Ectodermal cell (in vitro differentiated cells): Measurements from ENCODE around the gene RECQL5.
A peak's percentile ranks its signal among the peaks of the same experiment; 100 is the strongest.

ENCODE experiments used
- H3K27ac ChIP-seq: 2 replicates; pipeline ENCODE4 v1.7.0; 2013; ENCODE audit warnings: mild to moderate bottlenecking, low read depth, low read length; ENCODE audit not compliant: insufficient read depth, poor library complexity, severe bottlenecking
- H3K27me3 ChIP-seq: 2 replicates; pipeline ENCODE4 v1.7.0; 2013; ENCODE audit warnings: mild to moderate bottlenecking, low read length; ENCODE audit not compliant: insufficient read depth, control insufficient read depth, poor library complexity, severe bottlenecking
- H3K36me3 ChIP-seq: one replicate; pipeline ENCODE4 v1.7.0; 2013; ENCODE audit warnings: low read length; ENCODE audit not compliant: control insufficient read depth, insufficient read depth
- H3K4me1 ChIP-seq: one replicate; pipeline ENCODE4 v1.7.0; 2013; ENCODE audit warnings: low read length; ENCODE audit not compliant: control insufficient read depth, insufficient read depth
- H3K4me3 ChIP-seq: 2 replicates; pipeline ENCODE4 v1.7.0; 2013; ENCODE audit warnings: low read depth, low read length, control low read depth; ENCODE audit not compliant: insufficient read depth
- H3K9me3 ChIP-seq: 2 replicates; pipeline ENCODE4 v1.7.0; 2013; ENCODE audit warnings: mild to moderate bottlenecking, low read length, moderate library complexity; ENCODE audit not compliant: control insufficient read depth
- WGBS, 2 experiments: methylation state at CpG; one replicate each; pipeline ENCODE4 v1.1.7; 2013; ENCODE audit warnings: missing lambda C conversion rate in 2 of 2; 5-methylcytosine and 5-hydroxymethylcytosine counted together

RECQL5 gene

DNA sequence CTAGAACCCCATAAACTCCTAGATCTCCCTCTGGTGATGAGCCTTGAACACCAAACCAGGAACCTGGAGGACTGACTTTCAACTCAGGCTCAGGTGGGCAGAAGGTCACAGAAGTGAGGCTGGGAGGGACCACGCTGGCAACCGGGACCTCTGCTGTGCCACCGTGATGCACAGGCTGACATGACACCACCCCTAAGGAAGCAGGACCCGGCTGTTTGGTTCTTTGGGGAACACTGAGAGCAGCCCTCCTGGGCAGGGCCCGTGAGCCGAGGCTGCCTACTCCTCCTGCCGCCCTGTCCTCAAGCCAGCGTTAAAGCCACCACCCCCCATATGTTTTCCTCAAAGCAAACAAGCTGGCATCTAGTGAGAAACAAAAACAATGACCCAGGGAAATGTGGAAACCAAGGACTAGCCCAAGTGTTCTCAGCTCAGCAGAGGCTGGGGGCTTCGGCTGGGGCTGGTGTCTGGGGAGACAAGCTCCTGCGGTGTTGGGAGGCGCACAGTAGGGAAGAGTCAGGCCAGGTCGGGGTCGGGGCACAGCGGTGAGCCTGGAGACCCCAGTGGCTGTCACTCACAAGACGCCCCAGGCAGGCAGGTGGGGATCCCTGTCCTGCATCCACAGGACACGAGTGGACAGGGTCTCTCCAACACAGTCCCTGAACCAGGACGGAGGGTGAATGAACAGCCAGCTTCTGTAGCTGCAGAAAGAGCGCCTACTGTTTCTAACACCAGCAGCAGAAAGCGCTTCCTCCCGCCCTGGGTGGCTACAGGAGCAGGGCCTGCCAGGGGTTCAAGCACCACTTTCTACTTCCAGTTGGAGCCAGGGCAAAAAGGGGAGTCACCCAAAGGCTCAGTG is 32.0 kb downstream of the RECQL5 start:
- Histone ChIP-seq H3K27ac (no peak overlapping the region), H3K36me3 (no peaks in the 10 kb centered on the region), H3K9me3 (no peaks in the 10 kb centered on the region), H3K4me1 (peaks cover 38% of the 10 kb centered on the region), H3K4me3 (no peak overlapping the region), H3K27me3 (no peaks in the 10 kb centered on the region)
- WGBS, 2 experiments, result 83% methylated on average over 20 of the region's 20 CpGs

DNA sequence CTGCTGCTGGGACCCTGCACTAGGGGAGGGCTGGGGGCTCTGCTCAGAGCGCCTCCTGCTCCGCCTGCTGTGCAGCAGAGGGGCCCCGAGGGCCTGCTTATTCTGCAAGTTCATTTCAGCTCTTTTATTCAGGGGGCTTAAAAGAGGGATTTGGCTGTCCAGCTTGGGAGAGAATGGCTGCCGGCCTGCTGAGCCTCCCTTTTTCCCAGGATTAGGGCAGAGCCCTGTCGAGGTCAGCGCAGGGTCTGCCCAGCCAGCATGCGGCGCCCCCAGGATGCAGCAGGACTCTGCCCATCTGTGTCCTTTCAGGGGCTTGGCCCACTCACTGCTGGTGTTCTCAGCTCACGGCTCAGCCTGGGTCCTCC is 32.6 kb downstream of the RECQL5 start:
- H3K27me3 ChIP-seq, result no peaks in the 10 kb centered on the region
- H3K27ac ChIP-seq, result peak overlapping the region; percentile 79
- peak overlapping the region; percentile 16 for H3K4me3 ChIP-seq
- H3K36me3 ChIP-seq, result no peaks in the 10 kb centered on the region
- no peaks in the 10 kb centered on the region for H3K9me3 ChIP-seq
- peaks cover 38% of the 10 kb centered on the region for H3K4me1 ChIP-seq
- WGBS, 2 experiments, result 41 to 45% methylated on average over 9 of the region's 9 CpGs

DNA sequence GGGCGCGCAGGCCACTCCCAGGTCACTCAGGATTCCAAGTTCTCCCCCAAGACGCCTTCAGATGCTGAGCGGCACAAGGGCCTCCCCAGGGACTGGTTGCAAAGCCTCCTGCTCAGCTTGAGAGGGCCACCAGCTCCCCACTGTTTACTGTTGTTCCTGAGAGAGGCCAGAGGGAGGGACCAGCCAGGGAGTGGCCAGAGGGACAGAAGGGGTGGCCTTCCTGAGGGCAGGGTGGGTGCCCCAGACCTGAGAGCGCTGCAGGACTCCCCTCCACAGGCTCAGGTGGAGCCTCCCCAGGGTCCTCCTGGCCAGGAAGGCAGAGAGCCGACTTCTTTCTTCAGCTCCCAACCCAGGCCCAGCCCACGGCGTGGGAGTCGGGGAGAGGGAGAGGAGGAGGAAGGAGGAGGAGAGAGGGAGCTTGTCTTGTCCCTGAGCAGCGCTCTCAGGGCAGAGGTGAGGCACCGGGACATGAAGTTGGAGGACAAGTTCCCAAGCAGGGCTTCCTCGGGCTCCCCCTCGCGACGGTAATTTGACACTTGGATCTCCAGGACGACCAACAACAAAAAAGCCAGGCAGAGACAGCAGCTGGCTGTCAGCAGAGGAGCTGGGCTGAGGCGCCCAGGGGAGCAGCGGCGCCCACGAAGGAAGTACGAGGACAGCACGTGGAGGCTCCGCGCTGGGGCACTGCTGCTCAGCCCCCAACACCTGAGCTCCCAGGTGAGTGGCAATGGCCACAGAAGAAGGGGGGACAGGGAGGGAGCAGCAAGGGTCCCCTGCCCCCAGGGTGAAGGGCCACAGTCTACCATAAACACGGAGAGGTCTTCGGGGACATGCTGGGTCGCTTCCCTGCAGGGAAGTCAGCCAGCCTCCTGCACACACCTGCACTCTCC is 33.2 kb downstream of the RECQL5 start:
- 18% methylated on average over 27 of the region's 27 CpGs for whole genome bisulfite sequencing, 2 experiments
- Histone ChIP-seq H3K27me3 (no peaks in the 10 kb centered on the region), H3K36me3 (no peaks in the 10 kb centered on the region), H3K9me3 (no peaks in the 10 kb centered on the region), H3K4me3 (peak overlapping the region; percentile 16), H3K27ac (peak overlapping the region; percentile 79), H3K4me1 (peaks cover 38% of the 10 kb centered on the region)

DNA sequence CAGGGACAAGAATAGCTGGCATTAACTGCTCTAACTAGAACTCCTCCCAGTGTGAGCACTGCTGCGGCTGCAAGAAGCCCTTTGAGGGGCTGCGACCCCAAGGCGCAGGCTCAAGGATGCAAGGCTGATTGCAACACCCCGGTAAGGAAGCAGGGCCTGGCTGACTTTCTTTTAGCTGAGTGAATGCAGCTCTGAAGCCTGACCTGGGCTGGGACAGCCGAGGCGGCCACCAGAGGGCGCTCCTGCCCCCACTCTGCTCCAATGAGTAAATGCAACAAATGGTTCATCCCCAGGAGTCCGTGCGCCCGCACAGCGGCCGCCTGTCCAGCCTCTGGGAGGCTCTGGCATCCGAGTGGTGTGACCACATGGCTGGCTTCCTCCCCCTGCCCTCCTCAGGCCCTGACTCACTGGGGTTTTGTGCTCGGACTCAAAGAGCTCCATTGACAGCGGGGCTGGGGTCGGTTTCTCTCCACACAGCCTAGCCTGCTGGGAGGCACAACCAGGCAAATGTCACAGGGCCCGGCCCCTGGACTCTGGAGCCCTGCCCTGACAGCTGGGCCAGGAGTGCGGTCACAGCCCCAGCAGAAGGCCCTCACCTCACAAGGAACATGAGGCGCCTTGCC is 34.0 kb downstream of the RECQL5 start, which contains the start of gene SMIM5:
TSS of gene SMIM5 (plus strand) at position 572 of the 623 bp plus-strand sequence. CDS start 6,768 bp downstream, outside the sequence.
- no peaks in the 10 kb centered on the region for H3K36me3 ChIP-seq
- H3K9me3 ChIP-seq, result no peaks in the 10 kb centered on the region
- WGBS, 2 experiments, result 21 to 24% methylated on average over 19 of the region's 19 CpGs
- peak within 1 kb of the TSS; percentile 79 for H3K27ac ChIP-seq
- peak within 1 kb of the TSS; percentile 16 for H3K4me3 ChIP-seq
- H3K4me1 ChIP-seq, result peaks cover 38% of the 10 kb centered on the region
- H3K27me3 ChIP-seq, result no peaks in the 10 kb centered on the region

DNA sequence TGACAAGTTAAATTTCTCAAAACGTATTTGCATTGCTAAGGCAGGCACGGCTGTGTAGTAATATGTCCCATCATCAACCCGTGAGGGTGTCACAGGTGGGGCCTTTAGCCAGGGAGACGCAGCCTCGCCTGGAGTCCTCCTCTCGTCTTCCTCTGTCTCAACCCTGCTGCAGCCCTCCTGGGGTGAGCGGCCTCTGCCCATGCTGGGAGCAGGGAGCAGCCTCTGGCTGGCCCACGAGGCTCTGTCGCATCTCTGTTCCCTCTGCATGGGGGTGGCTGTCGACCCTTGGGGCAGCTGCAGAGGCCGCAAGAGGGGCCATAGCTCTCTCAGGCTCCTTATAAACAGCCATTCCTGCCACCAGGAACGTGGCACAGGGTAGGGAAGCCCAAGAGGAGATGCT is 34.5 kb downstream of the RECQL5 start:
- Histone ChIP-seq H3K27ac (no peak overlapping the region), H3K9me3 (no peaks in the 10 kb centered on the region), H3K27me3 (no peaks in the 10 kb centered on the region), H3K4me1 (peaks cover 38% of the 10 kb centered on the region), H3K36me3 (no peaks in the 10 kb centered on the region), H3K4me3 (no peak overlapping the region)
- 81 to 85% methylated on average over 12 of the region's 12 CpGs for WGBS, 2 experiments

DNA sequence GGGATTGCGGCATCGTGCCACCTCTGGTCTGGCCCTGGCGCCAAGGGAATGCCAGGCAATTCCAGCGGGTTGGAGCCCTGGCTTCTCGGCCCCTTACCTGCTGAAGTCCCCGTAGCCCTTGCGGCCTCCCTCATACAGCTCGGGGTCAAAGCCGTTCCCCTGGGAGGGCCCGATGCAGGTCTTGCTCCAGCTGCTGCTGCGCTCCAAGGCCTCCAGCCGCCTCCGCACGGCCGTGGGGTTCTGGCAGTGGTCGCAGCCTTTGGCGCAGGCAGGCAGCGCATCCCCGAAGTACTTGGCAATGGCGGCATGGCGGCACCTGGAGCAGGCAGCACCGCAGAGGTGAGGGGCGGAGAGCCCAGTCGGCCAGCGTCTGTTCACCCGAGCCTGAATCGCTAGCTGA is 35.6 kb downstream of the RECQL5 start:
- WGBS, 2 experiments, result 95% methylated on average over 27 of the region's 27 CpGs
- Histone ChIP-seq H3K27me3 (no peaks in the 10 kb centered on the region), H3K27ac (no peak overlapping the region)

DNA sequence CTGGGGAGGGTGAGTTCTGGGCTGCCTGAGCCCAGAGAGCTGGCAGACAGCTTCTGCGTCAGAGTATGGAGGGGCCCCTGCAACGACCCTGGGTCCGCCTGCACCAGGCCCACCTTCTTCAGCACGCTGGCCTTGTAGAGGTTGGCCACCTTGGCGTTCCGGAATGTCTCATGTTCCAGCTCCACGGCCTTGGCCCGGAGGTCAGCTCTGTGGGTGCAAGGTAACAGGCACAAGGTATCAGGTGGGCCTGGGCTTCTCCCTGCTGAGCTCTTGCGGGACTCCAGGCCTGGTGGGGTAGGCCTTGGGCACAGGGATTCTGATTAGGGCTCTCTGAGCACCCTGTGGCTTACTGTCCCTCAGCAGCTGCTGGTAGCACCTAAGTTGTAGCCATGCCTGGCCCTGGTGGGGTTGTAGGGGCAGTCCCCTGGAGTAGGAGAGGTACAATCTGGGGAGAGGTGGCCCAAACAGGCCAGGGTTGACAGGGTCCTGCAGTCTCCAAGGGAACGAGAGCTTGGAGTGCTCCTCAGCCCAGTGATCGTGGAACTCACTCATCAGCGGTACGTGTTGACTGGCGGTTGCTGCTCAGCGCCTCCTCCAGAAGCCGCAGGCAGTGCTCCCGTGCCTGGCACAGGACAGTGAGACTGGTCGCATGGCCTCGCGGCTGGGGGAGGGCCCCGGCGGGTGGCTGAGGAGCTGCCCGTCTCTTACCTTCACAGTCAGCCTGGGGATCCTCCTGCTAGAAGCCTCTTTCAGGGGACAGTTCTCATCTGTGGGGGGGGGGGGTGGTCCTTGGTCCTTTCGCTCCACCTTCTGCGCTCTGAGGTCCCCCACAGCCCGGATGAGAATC is 36.7 kb downstream of the RECQL5 start:
- Histone ChIP-seq H3K36me3 (no peaks in the 10 kb centered on the region), H3K4me1 (peaks cover 30% of the 10 kb centered on the region), H3K4me3 (no peak overlapping the region), H3K9me3 (no peaks in the 10 kb centered on the region), H3K27me3 (no peaks in the 10 kb centered on the region), H3K27ac (no peak overlapping the region)
- WGBS, 2 experiments, result 90 to 91% methylated on average over 25 to 26 of the region's 26 CpGs

More for the DNA sequence above, 35.6 kb downstream of the RECQL5 start:
- H3K4me1 ChIP-seq, result peaks cover 38% of the 10 kb centered on the region
- no peak overlapping the region for H3K4me3 ChIP-seq
- no peaks in the 10 kb centered on the region for H3K9me3 ChIP-seq
- H3K36me3 ChIP-seq, result no peaks in the 10 kb centered on the region

DNA sequence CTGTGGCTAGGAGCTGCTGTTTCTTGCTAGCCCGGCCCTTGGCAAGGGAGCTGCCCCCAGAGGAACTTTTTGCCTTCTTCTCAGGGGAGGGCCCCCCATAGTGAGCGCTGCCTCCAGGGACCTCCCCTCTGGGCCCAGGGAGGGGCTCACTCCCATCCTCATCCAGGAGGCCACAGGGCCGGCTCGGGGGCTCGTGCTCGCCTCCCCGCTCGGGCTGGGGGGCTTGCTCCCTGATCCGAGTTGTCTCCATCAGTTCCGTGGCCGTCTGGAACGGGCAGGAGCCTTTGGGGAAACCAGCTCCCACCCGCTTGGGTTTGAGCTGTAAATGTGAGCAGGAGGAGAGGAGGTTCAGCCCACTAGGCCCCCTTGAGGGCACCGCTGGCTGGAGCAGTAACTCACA is 37.8 kb downstream of the RECQL5 start:
- Histone ChIP-seq H3K27ac (no peak overlapping the region), H3K36me3 (no peaks in the 10 kb centered on the region), H3K27me3 (no peaks in the 10 kb centered on the region), H3K9me3 (no peaks in the 10 kb centered on the region), H3K4me1 (peaks cover 19% of the 10 kb centered on the region), H3K4me3 (no peak overlapping the region)
- 88 to 89% methylated on average over 14 of the region's 14 CpGs for WGBS, 2 experiments

DNA sequence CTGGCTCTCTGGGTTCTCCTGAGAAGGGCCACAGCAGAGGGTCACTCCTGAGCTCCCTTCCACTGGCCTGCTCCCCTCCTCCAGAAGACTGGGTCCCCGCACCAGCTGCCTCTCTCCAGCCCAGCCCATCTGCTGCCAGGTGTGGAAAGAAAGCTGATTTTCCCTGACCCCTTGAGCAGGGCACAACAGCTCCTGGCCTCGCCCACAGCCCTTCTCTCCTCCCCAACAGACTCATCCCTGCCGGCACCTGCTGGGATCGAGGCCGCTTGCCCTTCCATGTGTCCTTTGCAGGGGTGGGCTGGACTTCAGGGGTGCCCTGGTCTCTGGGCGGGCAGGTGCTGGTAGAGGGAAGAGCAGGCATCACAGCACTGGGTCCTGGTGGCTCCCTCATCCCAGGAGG is 38.5 kb downstream of the RECQL5 start:
- H3K27ac ChIP-seq, result no peak overlapping the region
- WGBS, 2 experiments, result 86 to 92% methylated on average over 6 of the region's 6 CpGs
- peaks cover 11% of the 10 kb centered on the region for H3K4me1 ChIP-seq

More for the DNA sequence above, 38.5 kb downstream of the RECQL5 start:
- Histone ChIP-seq H3K27me3 (no peaks in the 10 kb centered on the region), H3K36me3 (no peaks in the 10 kb centered on the region), H3K4me3 (no peak overlapping the region), H3K9me3 (no peaks in the 10 kb centered on the region)
